ENCODE data around the gene KIF24.
"Not testable (repeated sequence)": the region's sequence is repeated elsewhere in the genome, so short reads cannot be mapped to it uniquely, and the experiment has no call there.

KIF24 gene

DNA sequence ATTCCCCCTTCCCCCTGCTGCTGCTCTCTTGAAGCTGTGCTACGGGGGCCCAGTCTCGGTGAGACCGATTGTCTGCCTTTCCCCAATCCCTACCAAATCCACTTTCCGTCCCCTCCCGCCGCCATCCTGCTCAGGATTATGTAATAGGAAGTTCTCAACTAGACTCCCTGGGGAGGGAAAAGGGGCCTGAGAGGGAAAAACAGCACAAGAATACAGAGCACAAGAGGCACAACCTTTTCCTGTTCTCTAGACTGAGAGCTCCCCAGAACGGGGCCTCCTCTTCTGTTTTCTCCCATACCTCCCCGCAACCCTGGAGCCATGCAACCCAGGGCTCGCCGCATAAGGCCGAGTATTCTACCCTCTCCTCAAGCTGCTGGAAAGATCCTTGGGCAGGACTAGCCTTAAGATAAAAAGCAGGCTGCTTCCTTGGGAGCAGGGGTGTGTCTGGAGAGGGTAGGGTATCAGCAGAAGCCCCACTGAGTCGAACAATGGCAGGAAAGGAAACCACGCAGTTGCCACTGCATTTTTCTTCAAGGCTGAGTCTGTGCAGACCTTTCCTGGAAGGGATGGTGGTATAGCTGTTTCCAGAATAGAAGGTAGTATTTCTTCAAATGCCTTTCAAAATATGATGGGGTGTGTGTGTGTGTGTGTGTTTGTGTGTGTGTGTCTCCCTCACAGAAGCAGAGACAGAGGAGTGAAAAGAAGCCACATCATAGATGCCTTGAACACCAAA lies 34.7 kb upstream of the KIF24 start:
- ATAC-seq (ENCODE audit: low read depth) (no peak), DNase-seq (ENCODE audit: low spot score) (no peak)
- Histone ChIP-seq H3K4me1 (ENCODE audit: insufficient read depth, poor library complexity, severe bottlenecking) (no peaks in the 10 kb centered on the region), H3K4me3 (ENCODE audit: severe bottlenecking) (no peak overlapping the region), H3K27ac (ENCODE audit: poor library complexity, severe bottlenecking) (no peak overlapping the region), H3K27me3 (ENCODE audit: insufficient read depth, poor library complexity, severe bottlenecking) (no peaks in the 10 kb centered on the region), H3K9me3 (ENCODE audit: severe bottlenecking) (no peaks in the 10 kb centered on the region), H3K36me3 (ENCODE audit: low read depth) (0 out of 2 replicates have a peak, but pooled peaks cover 3% of the 10 kb centered on the region)
- TF ChIP-seq, protein P1, sequence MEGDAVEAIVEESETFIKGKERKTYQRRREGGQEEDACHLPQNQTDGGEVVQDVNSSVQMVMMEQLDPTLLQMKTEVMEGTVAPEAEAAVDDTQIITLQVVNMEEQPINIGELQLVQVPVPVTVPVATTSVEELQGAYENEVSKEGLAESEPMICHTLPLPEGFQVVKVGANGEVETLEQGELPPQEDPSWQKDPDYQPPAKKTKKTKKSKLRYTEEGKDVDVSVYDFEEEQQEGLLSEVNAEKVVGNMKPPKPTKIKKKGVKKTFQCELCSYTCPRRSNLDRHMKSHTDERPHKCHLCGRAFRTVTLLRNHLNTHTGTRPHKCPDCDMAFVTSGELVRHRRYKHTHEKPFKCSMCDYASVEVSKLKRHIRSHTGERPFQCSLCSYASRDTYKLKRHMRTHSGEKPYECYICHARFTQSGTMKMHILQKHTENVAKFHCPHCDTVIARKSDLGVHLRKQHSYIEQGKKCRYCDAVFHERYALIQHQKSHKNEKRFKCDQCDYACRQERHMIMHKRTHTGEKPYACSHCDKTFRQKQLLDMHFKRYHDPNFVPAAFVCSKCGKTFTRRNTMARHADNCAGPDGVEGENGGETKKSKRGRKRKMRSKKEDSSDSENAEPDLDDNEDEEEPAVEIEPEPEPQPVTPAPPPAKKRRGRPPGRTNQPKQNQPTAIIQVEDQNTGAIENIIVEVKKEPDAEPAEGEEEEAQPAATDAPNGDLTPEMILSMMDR (IDR thresholded peaks at IDR 0.05; ENCODE audit: poor library complexity, severe bottlenecking), result no peak

DNA sequence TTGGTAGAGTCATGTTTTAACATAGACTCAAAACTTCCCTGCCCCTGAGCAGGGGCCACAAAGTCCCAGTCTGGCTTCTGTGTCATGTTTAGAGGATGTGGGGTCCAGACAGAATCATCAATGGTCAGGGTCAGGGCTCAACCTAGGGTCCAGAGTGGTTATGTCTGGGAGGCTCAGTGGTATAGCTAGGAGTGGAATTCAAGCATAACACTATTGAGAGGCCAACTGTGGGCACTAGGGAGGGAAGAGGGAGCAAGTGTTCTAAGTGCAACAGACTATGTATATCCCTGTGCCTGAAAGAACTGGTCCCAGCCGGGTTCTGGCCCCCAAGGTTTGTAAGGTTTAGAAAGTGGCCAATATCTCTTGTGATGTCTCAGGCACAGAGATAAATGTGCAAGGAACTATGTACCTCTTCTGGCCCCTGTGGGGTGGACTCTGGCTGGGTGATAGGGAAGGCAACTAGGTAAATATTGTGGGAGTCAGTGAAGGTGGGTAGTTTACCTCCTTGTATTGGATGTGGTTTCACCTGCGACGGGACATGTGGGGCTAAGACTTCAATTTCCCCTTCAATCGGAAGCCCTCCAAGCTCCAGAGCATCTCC lies 33.6 kb upstream of the KIF24 start:
- Histone ChIP-seq H3K9me3 (ENCODE audit: severe bottlenecking) (no peaks in the 10 kb centered on the region), H3K27me3 (ENCODE audit: insufficient read depth, poor library complexity, severe bottlenecking) (no peaks in the 10 kb centered on the region), H3K4me1 (ENCODE audit: insufficient read depth, poor library complexity, severe bottlenecking) (no peaks in the 10 kb centered on the region), H3K4me3 (ENCODE audit: severe bottlenecking) (no peak overlapping the region), H3K36me3 (ENCODE audit: low read depth) (no peaks in the 10 kb centered on the region), H3K27ac (ENCODE audit: poor library complexity, severe bottlenecking) (no peak overlapping the region)
- no peak for ATAC-seq (ENCODE audit: low read depth)
- TF ChIP-seq, protein P1 (IDR thresholded peaks at IDR 0.05; ENCODE audit: poor library complexity, severe bottlenecking), result no peak
- no peak for DNase-seq (ENCODE audit: low spot score)

DNA sequence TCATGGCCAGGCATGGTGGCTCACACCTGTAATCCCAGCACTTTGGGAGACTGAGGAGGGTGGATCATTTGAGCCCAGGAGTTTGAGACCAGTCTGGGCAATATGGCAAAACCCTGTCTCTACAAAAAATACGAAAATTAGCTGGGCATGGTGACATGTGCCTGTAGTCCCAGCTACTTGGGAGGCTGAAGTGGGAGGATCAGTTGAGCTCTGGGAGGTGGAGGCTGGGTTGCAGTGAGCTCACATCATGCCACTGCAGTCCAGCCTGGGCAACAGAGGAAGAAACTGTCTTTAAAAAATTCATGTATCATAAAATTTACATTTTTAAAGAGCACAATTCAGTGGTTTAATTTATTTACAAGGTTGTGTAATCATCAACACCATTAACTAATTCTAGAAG lies 23.9 kb upstream of the KIF24 start:
- not testable (repeated sequence) for H3K4me3 ChIP-seq (ENCODE audit: severe bottlenecking); H3K9me3 ChIP-seq (ENCODE audit: severe bottlenecking); H3K36me3 ChIP-seq (ENCODE audit: low read depth); DNase-seq (ENCODE audit: low spot score); H3K27me3 ChIP-seq (ENCODE audit: insufficient read depth, poor library complexity, severe bottlenecking); ATAC-seq (ENCODE audit: low read depth); H3K4me1 ChIP-seq (ENCODE audit: insufficient read depth, poor library complexity, severe bottlenecking); H3K27ac ChIP-seq (ENCODE audit: poor library complexity, severe bottlenecking)

DNA sequence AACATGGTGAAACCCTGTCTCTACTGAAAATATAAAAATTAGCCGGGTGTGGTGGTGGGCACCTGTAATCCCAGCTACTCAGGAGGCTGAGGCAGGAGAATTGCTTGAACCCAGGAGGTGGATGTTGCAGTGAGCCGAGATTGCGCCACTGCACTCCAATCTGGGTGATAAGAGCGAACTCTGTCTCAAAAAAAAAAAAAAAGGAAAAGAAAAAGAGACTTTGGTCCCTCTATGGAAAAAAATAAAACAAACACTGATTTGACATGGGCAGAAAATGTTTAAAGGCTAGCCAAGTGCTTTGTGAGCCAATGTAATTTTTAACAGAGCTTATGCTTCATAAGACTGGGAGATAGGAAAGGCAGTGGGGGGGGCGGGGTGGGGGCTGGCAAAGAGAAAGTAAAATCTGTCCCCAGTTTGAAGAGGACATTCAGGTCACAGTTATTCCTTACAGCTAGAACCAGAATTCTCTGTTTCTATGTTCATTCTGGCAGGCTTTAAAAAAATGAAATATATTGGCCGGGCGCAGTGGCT lies 23.1 kb upstream of the KIF24 start:
- H3K27me3 ChIP-seq (ENCODE audit: insufficient read depth, poor library complexity, severe bottlenecking); H3K27ac ChIP-seq (ENCODE audit: poor library complexity, severe bottlenecking); DNase-seq (ENCODE audit: low spot score); H3K36me3 ChIP-seq (ENCODE audit: low read depth); ATAC-seq (ENCODE audit: low read depth); H3K9me3 ChIP-seq (ENCODE audit: severe bottlenecking); H3K4me3 ChIP-seq (ENCODE audit: severe bottlenecking); H3K4me1 ChIP-seq (ENCODE audit: insufficient read depth, poor library complexity, severe bottlenecking): not testable (repeated sequence)

DNA sequence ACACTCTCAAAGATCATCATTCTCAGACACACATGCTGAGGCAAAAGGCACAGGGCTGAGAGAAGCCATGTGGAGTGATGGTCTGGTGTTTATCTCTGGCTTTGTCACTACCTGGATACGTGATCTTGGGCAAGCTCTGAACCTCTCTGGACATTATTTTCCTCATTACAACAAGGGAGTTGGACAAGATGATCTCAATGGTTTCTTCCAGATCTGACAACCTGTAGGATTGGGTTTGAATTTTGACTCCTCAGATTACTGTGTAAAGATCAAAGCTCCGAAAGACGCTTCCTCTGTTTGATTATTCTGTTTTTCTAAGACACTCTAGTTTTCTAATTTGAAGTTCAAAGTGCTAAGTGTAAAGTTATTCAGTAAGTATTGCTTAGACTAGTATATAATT lies 20.3 kb upstream of the KIF24 start:
- Histone ChIP-seq H3K36me3 (ENCODE audit: low read depth) (0 out of 2 replicates have a peak, but pooled peaks cover under 1% of the 10 kb centered on the region), H3K4me1 (ENCODE audit: insufficient read depth, poor library complexity, severe bottlenecking) (no peaks in the 10 kb centered on the region), H3K27ac (ENCODE audit: poor library complexity, severe bottlenecking) (no peak overlapping the region), H3K4me3 (ENCODE audit: severe bottlenecking) (no peak overlapping the region), H3K9me3 (ENCODE audit: severe bottlenecking) (no peaks in the 10 kb centered on the region), H3K27me3 (ENCODE audit: insufficient read depth, poor library complexity, severe bottlenecking) (no peaks in the 10 kb centered on the region)
- no peak for ATAC-seq (ENCODE audit: low read depth)
- no peak for DNase-seq (ENCODE audit: low spot score)
- TF ChIP-seq, protein P1 (IDR thresholded peaks at IDR 0.05; ENCODE audit: poor library complexity, severe bottlenecking), result no peak

Data from RWPE2 (cell line).